Measurements from ENCODE around the gene MAP4K3. TPM values are rescaled to one million over a fixed set of nuclear protein-coding genes. Genes with fewer than 3 reads are reported as not detected.

MAP4K3 gene
- polyA plus RNA-seq, 1 experiment: 45.5 TPM

- Histone ChIP-seq H3K27me3 (ENCODE audit: control insufficient read depth, insufficient read depth, low read length) (no peaks in the 10 kb centered on the region), H3K4me3 (ENCODE audit: low read depth, low read length) (no peak overlapping the region), H3K36me3 (ENCODE audit: control insufficient read depth, insufficient read depth, low read length) (peaks cover 4% of the 10 kb centered on the region; the same call in 1 of the 2 replicates)
- DNase-seq (ENCODE audit: low read depth): no peak
- TF ChIP-seq CTCF (IDR thresholded peaks at IDR 0.05; ENCODE audit: insufficient read depth, low read depth, low read length): no peak
- ChIA-PET POLR2A (no interaction called here), CTCF (no interaction called here)
Observed at GRCh38 chr2:39266916-39267434, 170.1 kb downstream of the MAP4K3 start.

GRCh38 chr2:39266139-39266805, 170.8 kb downstream of the MAP4K3 start:
- CTCF ChIA-PET: interaction anchor here (0.6 kb wide), 1 partner anchor 144 kb away, joined by 3 read pairs; no protein-coding TSS in a partner anchor
- Histone ChIP-seq H3K27me3 (ENCODE audit: control insufficient read depth, insufficient read depth, low read length) (no peaks in the 10 kb centered on the region), H3K4me3 (ENCODE audit: low read depth, low read length) (no peak overlapping the region), H3K36me3 (ENCODE audit: control insufficient read depth, insufficient read depth, low read length) (peaks cover 4% of the 10 kb centered on the region; the same call in 1 of the 2 replicates)
- no peak for DNase-seq (ENCODE audit: low read depth)
- POLR2A ChIA-PET: no interaction called here
- no peak for TF ChIP-seq CTCF (IDR thresholded peaks at IDR 0.05; ENCODE audit: insufficient read depth, low read depth, low read length)

- Histone ChIP-seq H3K27me3 (ENCODE audit: control insufficient read depth, insufficient read depth, low read length) (no peaks in the 10 kb centered on the region), H3K36me3 (ENCODE audit: control insufficient read depth, insufficient read depth, low read length) (peaks cover 4% of the 10 kb centered on the region; the same call in 1 of the 2 replicates), H3K4me3 (ENCODE audit: low read depth, low read length) (no peak overlapping the region)
- ChIA-PET CTCF (no interaction called here), POLR2A (no interaction called here)
- no peak for DNase-seq (ENCODE audit: low read depth)
- no peak for TF ChIP-seq CTCF (IDR thresholded peaks at IDR 0.05; ENCODE audit: insufficient read depth, low read depth, low read length)
Observed at GRCh38 chr2:39265315-39265714, 171.8 kb downstream of the MAP4K3 start.

DNA sequence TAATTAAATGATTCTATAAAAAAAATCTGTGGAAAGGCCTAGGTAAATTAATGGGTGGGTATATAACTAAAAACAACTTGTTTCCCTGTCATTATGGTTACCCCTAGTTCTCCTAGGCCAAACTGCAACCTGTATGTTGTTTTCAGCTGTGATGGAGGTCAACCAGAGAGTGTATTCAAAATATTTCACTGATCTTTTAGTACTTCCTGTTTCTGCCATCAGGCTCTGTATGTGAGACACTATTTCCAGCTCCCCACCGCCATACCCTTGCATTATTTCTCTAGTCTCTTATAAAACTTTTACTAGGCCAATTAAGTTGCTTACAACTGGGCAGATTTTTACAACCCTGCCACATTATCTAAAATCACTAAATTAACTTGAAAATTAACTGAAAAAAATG, 172.4 kb downstream of the MAP4K3 start:
- CTCF ChIA-PET: interaction anchor here (0.9 kb wide), 1 partner anchor 12 kb away, joined by 3 read pairs; no protein-coding TSS in a partner anchor
- peaks cover 4% of the 10 kb centered on the region; the same call in 1 of the 2 replicates for H3K36me3 ChIP-seq (ENCODE audit: control insufficient read depth, insufficient read depth, low read length)
- POLR2A ChIA-PET: no interaction called here

More for the DNA sequence above, 172.4 kb downstream of the MAP4K3 start:
- no peak for TF ChIP-seq CTCF (IDR thresholded peaks at IDR 0.05; ENCODE audit: insufficient read depth, low read depth, low read length)
- H3K27me3 ChIP-seq (ENCODE audit: control insufficient read depth, insufficient read depth, low read length): no peaks in the 10 kb centered on the region
- no peak overlapping the region for H3K4me3 ChIP-seq (ENCODE audit: low read depth, low read length)
- no peak for DNase-seq (ENCODE audit: low read depth)
